Activated gamma-delta T cell (primary cell): ENCODE results near the gene PDE3B.

Source experiments
- DNase-seq: peaks from one replicate; lab custom pipeline; 2025; lab: John Stamatoyannopoulos, UW

The PDE3B gene

GRCh38 chr11:14884667-14885273 lies 241.2 kb downstream of the PDE3B start:
- DNase-seq, result no peak

DNA sequence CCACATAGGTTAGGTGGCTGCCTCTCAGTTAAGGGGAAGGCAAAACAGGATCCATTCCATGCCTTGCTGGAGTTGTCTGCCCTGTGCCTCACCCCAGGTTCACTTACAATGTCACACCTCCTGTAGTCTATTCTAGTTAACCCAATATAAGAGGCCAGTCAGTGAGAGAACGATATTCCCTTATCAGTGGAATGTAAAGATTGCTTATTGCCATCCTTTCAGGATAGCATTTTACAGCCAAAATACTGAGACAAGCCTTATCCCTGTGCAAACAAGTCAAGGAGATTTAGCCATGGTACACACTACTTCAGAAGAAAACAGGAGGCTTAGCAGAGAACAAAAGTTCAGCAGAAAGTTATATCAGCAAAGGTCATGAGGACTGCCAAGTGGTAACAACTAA lies 242.9 kb downstream of the PDE3B start:
- DNase-seq, result no peak

DNA sequence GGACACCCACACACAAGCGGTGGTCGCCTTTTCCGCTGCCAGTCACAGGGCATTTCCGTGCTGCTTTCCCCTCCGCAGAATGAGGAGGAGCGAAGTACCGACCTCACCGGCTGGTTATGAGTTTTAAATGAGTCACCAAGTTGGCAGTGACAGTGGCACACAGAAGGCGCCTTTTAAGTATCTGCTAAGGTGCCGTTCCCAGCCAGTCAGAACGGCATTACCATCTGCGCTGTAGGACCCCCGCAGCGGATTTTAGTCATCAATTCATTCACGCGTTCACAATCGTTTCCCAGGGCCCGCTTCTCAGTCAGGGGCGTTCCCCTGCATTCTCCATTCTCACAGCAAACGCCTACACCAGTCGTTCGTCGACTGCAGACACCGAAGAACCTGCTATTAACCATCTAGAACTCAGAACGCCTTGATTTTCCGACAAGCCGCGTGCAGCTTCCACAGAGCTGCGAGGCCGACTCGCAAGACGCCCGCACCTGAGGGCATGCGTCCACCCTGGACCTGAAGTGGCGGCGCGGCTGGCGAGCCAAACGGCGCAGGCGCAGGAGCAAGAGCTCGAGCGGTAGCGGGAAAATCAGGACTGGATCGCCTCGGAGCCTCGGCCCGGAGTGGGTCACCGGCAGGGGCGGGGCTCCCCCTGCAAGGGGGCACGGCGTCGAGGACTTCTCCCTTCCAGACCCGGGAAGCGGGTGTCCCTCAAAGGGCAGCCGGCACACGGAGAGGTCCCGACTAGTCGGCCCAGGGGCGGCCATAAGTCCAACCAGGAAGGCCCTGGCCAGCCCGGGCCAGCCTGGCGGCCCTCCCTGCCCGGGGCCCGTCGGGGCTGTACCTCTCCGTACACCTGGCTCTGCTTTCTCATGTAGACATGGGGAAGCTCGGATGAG lies 247.8 kb downstream of the PDE3B start:
- DNase-seq, result peak; percentile 68

- peak; percentile 67 for DNase-seq
These were observed 248.5 kb downstream of the PDE3B start, which contains the start of gene CYP2R1 for GRCh38 chr11:14892036-14892556. Gene CYP2R1, minus strand, starts transcription at chr11:14892231. Its CDS starts 26 bp downstream, at chr11:14892205.

DNA sequence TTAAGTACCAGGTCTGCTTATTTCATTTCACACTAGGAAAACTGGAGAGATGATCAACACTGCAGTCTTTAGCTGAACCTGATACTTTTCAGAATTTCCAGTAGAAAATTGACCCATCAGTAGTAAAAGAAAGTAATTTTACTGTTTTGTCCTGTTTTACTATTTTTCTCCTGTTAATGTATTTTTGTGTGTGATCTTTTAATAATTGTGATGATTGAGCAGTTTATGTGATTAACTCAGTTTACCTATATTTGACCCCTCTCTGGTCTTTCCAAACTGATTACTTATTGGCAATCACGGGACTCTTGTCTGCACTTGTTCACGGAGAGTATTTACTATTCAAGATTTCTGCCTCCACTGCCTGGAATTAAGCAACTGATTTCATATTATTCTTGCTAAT lies 249.0 kb downstream of the PDE3B start:
- DNase-seq, result no peak

DNA sequence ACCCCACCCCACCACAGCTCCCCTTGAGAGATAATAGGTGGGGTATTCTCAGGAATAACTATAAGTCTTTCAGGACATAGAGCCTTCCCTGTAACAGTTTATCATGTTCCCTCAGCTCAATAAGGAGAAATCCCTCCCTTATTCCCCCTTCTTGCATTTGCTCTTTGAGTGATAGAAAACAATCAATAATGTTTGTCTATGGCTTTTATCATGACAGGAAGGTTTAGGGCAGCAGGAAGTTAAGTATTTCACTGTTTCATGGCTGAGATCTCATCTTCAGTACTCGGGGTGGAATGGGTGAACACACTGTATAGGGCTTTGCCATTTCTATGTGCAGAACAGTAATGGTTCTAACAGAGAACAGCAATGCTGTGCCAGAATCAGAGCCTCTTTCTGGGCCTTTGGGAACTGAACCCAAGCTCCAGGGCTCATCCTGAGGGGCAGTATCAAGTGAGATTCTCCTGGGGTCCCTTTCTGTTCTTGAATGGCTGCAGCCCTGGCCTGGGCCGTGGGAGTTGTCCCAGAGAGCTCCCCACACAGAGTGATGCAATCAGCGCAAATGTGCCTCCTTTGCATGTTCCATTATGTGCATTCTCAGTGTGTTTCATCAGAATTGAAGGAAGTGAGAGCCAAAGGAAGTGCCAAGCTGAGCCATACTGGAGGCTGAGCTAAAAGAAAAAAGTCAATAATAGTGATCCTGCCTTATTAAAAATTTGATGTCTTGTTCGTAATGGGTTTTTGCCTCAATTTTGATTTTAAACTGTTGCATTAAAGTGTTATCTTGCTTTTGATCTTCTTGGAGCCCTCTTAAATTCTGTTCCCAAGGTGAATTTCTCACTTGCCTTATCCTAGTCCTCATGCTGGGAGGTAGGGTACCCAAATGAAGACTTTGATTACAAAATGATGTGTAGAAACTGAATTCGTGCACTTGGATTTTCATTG lies 251.3 kb downstream of the PDE3B start:
- no peak for DNase-seq

- no peak for DNase-seq
These were observed 254.8 kb downstream of the PDE3B start for GRCh38 chr11:14898355-14898754.

- DNase-seq, result no peak
These were observed 255.3 kb downstream of the PDE3B start for GRCh38 chr11:14898906-14899305.

- DNase-seq, result no peak
These were observed 259.2 kb downstream of the PDE3B start for GRCh38 chr11:14902650-14903350.

GRCh38 chr11:14904745-14905103 lies 261.1 kb downstream of the PDE3B start:
- DNase-seq, result peak; percentile 55

DNA sequence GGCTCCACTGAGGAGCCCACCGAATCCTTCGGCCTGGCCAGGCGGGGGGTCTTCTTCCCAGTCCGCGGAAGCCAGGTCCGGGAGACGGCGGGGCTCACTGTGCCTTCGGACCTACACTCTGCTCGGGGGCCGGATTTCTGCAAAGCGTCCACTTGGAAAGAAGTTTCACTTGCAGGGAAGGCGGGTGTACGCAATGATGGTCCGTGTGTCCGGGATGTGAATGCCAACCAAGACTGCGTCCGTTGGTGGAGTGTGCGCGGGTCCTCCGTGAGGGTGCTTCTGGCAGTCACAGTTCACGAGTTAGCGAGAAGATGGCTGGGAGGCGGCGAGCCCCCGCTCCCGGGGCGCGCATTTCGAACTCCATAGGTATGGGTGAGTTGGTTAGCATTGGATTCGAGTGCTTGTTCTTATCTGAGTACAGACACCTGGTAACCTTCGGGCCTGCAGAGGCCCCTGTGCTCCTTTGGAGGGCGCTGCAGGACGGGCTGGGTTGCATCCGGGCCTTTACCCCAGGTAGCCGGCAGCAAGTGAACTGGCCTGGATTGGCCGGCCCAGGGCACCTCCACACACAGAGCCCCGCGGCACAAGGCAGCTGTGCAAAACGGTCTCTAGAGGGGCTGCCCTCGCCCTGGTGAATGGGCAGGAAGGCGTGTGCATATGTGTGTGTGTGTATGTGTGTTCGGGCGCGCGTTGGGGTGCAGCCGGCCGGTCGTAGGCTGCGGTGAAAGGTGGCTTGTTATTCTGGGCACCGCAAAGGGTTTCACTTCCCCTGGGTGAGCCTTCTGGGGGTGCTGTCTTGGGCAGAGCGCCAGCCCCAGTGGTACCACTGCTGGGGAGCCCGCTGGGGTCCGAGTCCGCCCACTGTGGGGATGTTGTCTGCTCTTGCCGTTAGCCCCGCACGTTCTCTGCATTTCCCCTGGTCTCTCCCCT lies 261.8 kb downstream of the PDE3B start:
- DNase-seq, result peak; percentile 40

DNA sequence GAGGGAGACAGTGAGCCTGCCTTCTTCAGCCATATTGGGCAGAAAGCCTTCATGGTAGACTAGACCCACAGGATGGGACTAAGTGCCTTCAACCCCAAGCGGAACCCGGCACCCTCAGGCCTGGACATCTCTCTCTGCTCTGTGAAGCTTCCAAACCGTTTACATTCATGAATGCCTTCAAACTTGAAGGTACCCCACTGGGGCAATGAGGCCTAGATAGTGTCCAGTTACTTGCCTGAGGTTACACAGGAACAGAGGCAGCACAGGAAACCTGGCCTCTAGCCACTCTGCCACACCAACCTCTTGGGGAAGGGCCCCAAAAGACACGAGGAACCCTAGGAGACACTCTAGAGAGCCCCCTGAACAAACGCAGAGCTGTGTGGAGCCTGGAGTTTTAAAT lies 263.0 kb downstream of the PDE3B start:
- no peak for DNase-seq

GRCh38 chr11:14906993-14907392 lies 263.4 kb downstream of the PDE3B start:
- no peak for DNase-seq

GRCh38 chr11:14907411-14908213 lies 264.0 kb downstream of the PDE3B start:
- peak; percentile 37 for DNase-seq

DNA sequence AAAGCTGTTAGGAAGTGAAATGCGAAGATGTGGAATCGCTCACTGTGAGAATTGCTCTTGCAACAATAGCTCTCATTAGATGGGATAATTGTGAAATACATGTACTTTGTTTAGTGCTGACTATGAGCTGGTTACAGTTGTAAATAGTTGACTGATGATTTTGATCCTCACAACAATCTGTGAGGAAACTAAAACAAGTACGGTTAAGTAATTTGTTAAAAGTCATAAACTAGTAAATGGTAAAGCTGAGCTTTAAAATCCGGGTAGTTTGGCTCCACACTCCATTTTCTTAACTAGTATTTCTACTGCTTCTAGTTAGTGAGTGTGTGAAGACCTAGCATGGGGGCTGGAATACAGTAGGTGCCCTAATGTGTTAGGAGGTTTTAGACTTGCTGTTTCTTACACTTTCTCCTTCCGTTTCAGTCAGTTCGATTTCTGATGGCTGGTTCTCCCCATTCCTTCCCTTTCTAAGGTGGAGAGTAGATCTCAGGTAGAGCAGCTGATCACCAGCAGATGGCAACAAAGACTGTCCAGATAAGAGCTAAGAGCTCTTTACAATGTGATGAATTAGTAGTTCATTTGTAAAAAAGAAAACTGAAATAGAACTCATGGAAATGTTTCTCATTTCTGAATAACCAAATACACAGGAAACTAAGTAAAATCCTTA lies 264.7 kb downstream of the PDE3B start:
- DNase-seq, result no peak

DNA sequence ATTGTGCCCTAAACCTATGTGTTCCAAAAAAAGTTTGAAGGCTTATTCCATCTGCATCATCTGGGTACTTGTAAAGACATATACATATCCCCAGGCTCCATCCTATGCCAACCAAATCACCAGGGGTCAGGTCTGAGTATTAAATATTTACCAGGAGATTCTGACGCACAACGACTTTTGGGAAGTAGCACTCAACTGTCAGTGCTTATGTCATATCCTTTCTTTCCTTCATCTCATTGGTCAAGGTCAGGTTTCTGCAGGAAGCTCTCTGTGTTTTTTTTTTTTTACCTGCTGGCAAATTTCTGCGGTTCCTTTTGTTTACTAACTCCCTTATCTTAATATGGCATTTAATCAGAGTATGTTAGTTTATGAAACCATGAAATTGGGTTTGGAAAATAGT lies 270.9 kb downstream of the PDE3B start:
- DNase-seq, result no peak

GRCh38 chr11:14916403-14916802 lies 272.8 kb downstream of the PDE3B start:
- no peak for DNase-seq
